Skeletal muscle tissue (tissue), 4 donors: ENCODE measurements around the gene FBXL7. TPM values are rescaled to one million over a fixed set of nuclear protein-coding genes. Genes with fewer than 3 reads are reported as not detected.

ENCODE experiments used
- H3K27ac ChIP-seq: one replicate; pipeline ENCODE4 v1.7.0; 2013; ENCODE audit warnings: mild to moderate bottlenecking, low read depth, low read length, inconsistent platforms
- H3K27me3 ChIP-seq, 3 donors: one replicate each; pipeline ENCODE4 v1.7.0; 2013; ENCODE audit warnings: low read length in 3 of 3; ENCODE audit not compliant: control insufficient read depth in 3 of 3, insufficient read depth in 3 of 3
- H3K36me3 ChIP-seq, 3 donors: one replicate each; pipeline ENCODE4 v1.7.0; 2013; ENCODE audit warnings: low read length in 3 of 3; ENCODE audit not compliant: control insufficient read depth in 3 of 3, insufficient read depth in 3 of 3
- H3K4me1 ChIP-seq, 3 donors: one replicate each; pipeline ENCODE4 v1.7.0; 2013; ENCODE audit warnings: low read length in 3 of 3, mild to moderate bottlenecking in 3 of 3; ENCODE audit not compliant: control insufficient read depth in 3 of 3, insufficient read depth in 3 of 3
- H3K4me3 ChIP-seq, 3 donors: one replicate each; pipeline ENCODE4 v1.7.0; 2013; ENCODE audit warnings: low read length in 3 of 3
- H3K9ac ChIP-seq, 3 donors: one replicate each; pipeline ENCODE4 v1.7.0; 2013; ENCODE audit warnings: low read length in 3 of 3, mild to moderate bottlenecking in 3 of 3, moderate library complexity in 2 of 3, low read depth in 1 of 3
- H3K9me3 ChIP-seq, 3 donors: one replicate each; pipeline ENCODE4 v1.7.0; 2013; ENCODE audit warnings: low read length in 3 of 3; ENCODE audit not compliant: control insufficient read depth in 3 of 3
- total RNA-seq: library from RNA; depleted of rRNA; stranded (reverse); fragments of >200 nt; gene quantifications from one replicate; pipeline ENCODE4 v1.2.3, GENCODE V29; 2014
- donor health status: Osteomylitis.

Gene FBXL7
- total RNA-seq, 1 donor from 2014 or later = 3.7 TPM

DNA sequence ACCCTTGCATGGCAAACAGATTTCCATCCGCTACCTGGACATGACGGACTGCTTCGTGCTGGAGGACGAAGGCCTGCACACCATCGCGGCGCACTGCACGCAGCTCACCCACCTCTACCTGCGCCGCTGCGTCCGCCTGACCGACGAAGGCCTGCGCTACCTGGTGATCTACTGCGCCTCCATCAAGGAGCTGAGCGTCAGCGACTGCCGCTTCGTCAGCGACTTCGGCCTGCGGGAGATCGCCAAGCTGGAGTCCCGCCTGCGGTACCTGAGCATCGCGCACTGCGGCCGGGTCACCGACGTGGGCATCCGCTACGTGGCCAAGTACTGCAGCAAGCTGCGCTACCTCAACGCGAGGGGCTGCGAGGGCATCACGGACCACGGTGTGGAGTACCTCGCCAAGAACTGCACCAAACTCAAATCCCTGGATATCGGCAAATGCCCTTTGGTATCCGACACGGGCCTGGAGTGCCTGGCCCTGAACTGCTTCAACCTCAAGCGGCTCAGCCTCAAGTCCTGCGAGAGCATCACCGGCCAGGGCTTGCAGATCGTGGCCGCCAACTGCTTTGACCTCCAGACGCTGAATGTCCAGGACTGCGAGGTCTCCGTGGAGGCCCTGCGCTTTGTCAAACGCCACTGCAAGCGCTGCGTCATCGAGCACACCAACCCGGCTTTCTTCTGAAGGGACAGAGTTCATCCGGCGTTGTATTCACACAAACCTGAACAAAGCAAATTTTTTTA, 436.7 kb downstream of the FBXL7 start:
- H3K9me3 ChIP-seq = peaks cover 0 to 7% (median 0%) of the 10 kb centered on the region in 3 donors
- H3K36me3 ChIP-seq = peaks cover 0 to 9% (median 8%) of the 10 kb centered on the region in 3 donors
- no peak overlapping the region for H3K4me3 ChIP-seq
- H3K4me1 ChIP-seq = no peaks in the 10 kb centered on the region
- no peaks in the 10 kb centered on the region for H3K27me3 ChIP-seq
- H3K9ac ChIP-seq = no peak overlapping the region
- H3K27ac ChIP-seq = no peak overlapping the region

- H3K27ac ChIP-seq = no peak overlapping the region
- no peaks in the 10 kb centered on the region for H3K4me1 ChIP-seq
- no peak overlapping the region for H3K4me3 ChIP-seq
- no peak overlapping the region for H3K9ac ChIP-seq
- no peaks in the 10 kb centered on the region for H3K27me3 ChIP-seq
- peaks cover 0 to 9% (median 8%) of the 10 kb centered on the region in 3 donors for H3K36me3 ChIP-seq
- peaks cover 0 to 7% (median 0%) of the 10 kb centered on the region in 3 donors for H3K9me3 ChIP-seq
These were observed 437.7 kb downstream of the FBXL7 start for GRCh38 chr5:15937708-15938107.

- Histone ChIP-seq H3K4me3 (no peak overlapping the region), H3K9me3 (peaks cover 0 to 7% (median 0%) of the 10 kb centered on the region in 3 donors), H3K9ac (no peak overlapping the region), H3K27me3 (no peaks in the 10 kb centered on the region), H3K4me1 (no peaks in the 10 kb centered on the region), H3K27ac (no peak overlapping the region), H3K36me3 (peaks cover 0 to 9% (median 8%) of the 10 kb centered on the region in 3 donors)
These were observed 438.2 kb downstream of the FBXL7 start for GRCh38 chr5:15938186-15938585.

DNA sequence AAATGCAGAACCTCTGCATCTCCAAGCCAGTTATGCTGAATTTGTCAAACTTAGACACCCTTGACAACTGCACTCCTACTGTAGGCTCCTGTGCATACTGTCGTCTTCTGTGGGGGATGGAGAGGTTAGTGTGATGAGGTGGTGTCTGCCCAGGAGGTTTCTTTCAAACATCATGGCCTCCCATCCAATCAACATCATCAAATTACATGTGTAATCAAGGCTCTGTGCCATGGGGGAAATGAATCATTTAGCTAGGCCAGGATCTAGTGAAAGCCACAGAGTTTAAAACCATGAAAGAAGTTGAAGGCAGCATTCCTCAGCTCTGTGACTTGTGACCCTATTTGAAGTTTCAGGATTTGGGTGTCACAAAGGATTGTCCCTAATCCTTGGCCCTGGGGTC, 439.0 kb downstream of the FBXL7 start:
- Histone ChIP-seq H3K9ac (no peak overlapping the region), H3K27me3 (no peaks in the 10 kb centered on the region), H3K27ac (no peak overlapping the region), H3K36me3 (peaks cover 0 to 9% (median 8%) of the 10 kb centered on the region in 3 donors), H3K4me1 (no peaks in the 10 kb centered on the region), H3K4me3 (no peak overlapping the region), H3K9me3 (peaks cover 0 to 7% (median 0%) of the 10 kb centered on the region in 3 donors)

DNA sequence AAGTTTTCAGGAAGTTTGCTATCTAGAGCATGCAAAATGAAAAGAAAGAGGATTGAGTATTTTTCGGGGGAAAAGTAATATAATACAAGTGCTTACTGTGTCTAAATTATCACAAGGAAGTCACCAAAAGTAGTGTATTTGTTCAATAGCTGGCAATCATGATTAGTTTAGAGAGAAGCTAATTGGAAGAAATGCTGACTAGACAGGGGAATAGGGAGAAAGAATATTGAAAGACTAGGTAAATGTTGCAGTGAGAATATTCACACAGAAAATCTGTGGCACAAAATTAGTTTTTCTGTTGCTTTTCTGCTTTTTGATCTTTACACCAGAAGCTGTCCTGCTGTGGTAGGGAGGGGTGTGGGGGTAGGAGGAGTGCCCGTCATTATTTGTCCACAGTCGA, 440.9 kb downstream of the FBXL7 start:
- Histone ChIP-seq H3K36me3 (peaks cover 0 to 9% (median 8%) of the 10 kb centered on the region in 3 donors), H3K4me3 (no peak overlapping the region), H3K9ac (no peak overlapping the region), H3K27ac (no peak overlapping the region), H3K4me1 (no peaks in the 10 kb centered on the region), H3K9me3 (peaks cover 0 to 7% (median 0%) of the 10 kb centered on the region in 3 donors), H3K27me3 (no peaks in the 10 kb centered on the region)

DNA sequence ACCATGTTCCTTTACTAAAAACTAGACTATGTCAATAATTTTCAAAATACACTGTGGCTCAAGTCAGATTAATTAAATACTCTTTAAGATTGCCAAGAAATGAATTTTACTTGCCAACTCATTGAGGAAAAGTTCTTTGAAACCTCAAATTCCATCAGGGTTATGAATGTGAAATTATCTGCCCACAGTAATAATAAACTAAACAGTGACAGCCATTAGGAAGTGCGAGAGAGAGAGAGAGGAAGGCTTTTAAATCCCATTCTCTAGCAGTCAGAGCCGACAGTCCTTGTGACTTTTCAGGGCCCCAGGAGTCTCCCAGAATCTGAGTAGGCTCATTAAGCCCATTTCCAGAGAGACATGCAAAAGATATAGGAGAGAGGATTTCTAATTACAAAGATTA, 443.5 kb downstream of the FBXL7 start:
- H3K9me3 ChIP-seq = no peaks in the 10 kb centered on the region
- no peaks in the 10 kb centered on the region for H3K4me1 ChIP-seq
- H3K36me3 ChIP-seq = no peaks in the 10 kb centered on the region
- H3K27ac ChIP-seq = no peak overlapping the region
- no peaks in the 10 kb centered on the region for H3K27me3 ChIP-seq
- no peak overlapping the region for H3K4me3 ChIP-seq
- H3K9ac ChIP-seq = no peak overlapping the region

DNA sequence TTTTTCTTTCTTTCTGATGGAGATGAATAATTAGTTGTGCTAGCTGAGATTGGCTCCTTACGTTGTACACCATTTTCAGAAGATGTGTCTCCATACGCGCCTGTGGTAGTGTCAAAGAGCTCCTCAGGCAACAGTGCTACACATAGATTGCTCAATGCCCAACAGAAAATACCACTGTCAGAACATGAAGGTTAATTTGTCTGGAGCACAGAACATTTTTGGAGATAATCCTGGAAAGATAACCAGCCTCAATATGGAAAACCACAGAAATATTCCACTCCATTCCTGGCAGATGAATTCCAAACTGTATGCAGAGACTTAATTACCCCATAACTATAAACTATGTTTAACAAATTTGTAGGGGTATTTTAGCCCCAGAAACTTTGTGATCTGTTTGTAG, 446.0 kb downstream of the FBXL7 start:
- no peaks in the 10 kb centered on the region for H3K9me3 ChIP-seq

DNA sequence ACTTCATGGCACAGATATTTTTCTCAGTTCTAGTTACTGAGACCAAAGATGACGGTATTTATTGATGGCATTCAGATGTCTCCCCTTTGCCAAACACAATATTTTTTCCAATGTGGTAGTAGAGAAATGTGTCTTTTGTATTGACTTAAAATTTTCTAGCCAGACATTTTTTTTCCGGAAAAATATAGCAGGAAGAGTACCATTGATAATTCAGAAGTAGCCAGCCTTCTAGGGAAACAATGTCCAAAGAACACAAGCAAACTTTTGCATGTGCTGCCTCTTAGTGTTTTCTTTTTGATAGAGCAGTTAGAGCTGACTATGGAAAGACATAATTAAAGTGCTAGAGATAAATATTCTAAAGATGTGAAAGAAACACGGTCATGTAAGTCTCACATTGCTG, 448.2 kb downstream of the FBXL7 start:
- H3K36me3 ChIP-seq = no peaks in the 10 kb centered on the region
- H3K9me3 ChIP-seq = no peaks in the 10 kb centered on the region
- no peak overlapping the region for H3K27ac ChIP-seq
- H3K4me1 ChIP-seq = no peaks in the 10 kb centered on the region
- H3K27me3 ChIP-seq = no peaks in the 10 kb centered on the region
- no peak overlapping the region for H3K4me3 ChIP-seq
- H3K9ac ChIP-seq = no peak overlapping the region

More for the DNA sequence above, 446.0 kb downstream of the FBXL7 start:
- Histone ChIP-seq H3K27me3 (no peaks in the 10 kb centered on the region), H3K4me1 (no peaks in the 10 kb centered on the region), H3K9ac (no peak overlapping the region), H3K36me3 (no peaks in the 10 kb centered on the region), H3K4me3 (no peak overlapping the region), H3K27ac (no peak overlapping the region)

DNA sequence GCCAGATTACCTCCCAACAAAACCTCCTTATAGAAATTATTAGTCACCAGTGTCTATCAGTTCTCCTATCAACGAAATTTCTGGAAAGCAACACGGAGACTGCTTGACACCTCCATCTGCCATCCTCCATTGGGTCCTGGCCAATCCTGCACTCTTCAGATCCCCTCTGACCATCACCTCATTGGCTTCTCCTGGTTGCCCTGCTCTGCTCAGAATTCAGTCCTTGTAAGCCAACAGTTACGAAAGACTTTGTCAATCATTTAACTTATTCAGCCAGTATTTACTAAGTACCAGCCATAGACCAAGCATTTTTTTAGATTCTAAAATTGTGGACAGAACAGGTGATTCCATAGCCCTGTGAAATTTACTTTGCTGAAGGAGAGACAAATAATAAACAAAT, 451.1 kb downstream of the FBXL7 start:
- H3K27ac ChIP-seq = no peak overlapping the region
- H3K27me3 ChIP-seq = no peaks in the 10 kb centered on the region
- H3K4me1 ChIP-seq = no peaks in the 10 kb centered on the region
- no peaks in the 10 kb centered on the region for H3K9me3 ChIP-seq
- H3K4me3 ChIP-seq = no peak overlapping the region
- H3K9ac ChIP-seq = no peak overlapping the region
- H3K36me3 ChIP-seq = no peaks in the 10 kb centered on the region

DNA sequence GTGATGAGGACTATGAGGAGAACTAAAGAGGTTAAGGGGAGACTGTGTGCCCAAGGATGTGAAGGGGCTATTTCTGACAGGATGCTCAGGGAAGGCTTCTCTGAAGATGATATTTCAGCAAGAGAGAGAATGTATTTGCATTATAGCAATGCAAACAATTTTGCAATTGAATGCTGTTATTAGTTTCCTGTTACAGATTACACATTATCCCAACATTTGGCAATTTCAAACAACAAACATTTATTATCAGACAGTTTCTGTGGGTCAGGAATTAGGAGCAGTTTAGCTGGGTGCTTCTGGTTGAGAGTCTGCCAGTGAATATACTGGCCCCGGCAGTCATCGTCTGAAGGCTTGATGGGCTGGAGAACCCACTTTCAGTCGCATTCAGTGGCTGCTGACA, 451.6 kb downstream of the FBXL7 start:
- no peaks in the 10 kb centered on the region for H3K4me1 ChIP-seq
- no peak overlapping the region for H3K9ac ChIP-seq
- H3K9me3 ChIP-seq = no peaks in the 10 kb centered on the region
- no peaks in the 10 kb centered on the region for H3K27me3 ChIP-seq
- H3K4me3 ChIP-seq = no peak overlapping the region
- H3K36me3 ChIP-seq = no peaks in the 10 kb centered on the region
- no peak overlapping the region for H3K27ac ChIP-seq
